ENCODE results near the gene ASB18. TPM values are rescaled to one million over a fixed set of nuclear protein-coding genes. Genes with fewer than 3 reads are reported as not detected.
"Not testable (repeated sequence)": the region's sequence is repeated elsewhere in the genome, so short reads cannot be mapped to it uniquely, and the experiment has no call there.

ASB18 gene
- polyA plus RNA-seq, 3 donors from 2014 or later, result not detected

DNA sequence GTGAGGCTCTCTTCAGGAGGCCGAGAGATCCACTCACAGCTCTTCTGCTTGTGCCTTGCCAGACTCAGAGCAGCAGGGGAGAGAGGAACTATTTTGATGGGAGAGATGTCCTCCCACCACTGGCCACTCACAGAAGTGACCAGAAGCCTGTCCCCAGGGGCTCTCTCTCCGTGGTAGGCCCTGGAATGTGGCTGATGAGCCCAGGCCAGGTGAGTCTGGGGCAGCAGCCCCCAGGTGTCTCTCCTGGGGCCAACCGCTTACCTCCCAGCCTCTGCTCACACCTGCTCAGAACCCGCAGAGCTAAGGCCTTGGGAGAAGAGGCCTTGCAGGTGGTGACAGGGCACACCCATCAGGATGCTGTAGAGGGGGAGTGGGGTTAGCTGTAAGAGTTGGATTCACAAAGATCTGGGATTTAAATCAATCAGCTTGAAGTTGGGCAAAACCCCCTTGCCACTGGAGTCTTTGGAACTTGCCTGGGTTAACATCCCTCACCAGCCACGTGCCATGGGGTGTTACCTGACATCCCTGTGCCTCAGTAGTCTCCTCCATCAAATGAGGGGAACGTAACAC is 29.1 kb upstream of the ASB18 start:
- DNase-seq, result no peak
- Mint-ChIP-seq H3K27ac (no peak overlapping the region), H3K9me3 (peaks cover 0 to 2% (median 0%) of the 10 kb centered on the region in 6 donors), H3K4me3 (no peak overlapping the region), H3K4me1 (no peaks in the 10 kb centered on the region), H3K27me3 (ENCODE audit: low read depth in 3 of 3) (peaks cover 2 to 11% (median 3%) of the 10 kb centered on the region in 3 donors), H3K36me3 (no peaks in the 10 kb centered on the region)

DNA sequence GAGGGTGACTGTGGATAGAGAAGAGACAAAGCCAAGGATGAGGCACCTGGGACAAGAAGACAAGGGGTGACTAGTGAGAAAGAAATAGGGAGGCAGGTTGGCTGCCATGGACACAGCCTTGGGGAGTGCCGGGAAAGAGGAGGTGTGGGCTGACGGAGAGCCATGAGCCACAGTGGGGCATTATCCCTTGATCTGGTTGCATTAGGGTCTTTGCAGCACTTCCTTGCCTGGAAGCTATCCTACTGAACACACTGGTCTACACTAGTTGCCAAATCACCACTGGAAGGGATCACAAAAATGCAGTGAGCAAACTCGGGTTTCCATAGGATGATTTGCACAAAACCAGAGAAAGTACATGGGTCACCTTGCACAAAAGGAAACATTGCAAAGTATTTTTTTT is 27.7 kb upstream of the ASB18 start:
- H3K36me3 Mint-ChIP-seq, result no peaks in the 10 kb centered on the region
- peaks cover 0 to 2% (median 0%) of the 10 kb centered on the region in 6 donors for H3K9me3 Mint-ChIP-seq
- no peak overlapping the region for H3K4me3 Mint-ChIP-seq
- H3K27ac Mint-ChIP-seq, result no peak overlapping the region
- H3K27me3 Mint-ChIP-seq (ENCODE audit: low read depth in 3 of 3), result peaks cover 2 to 15% (median 2%) of the 10 kb centered on the region in 3 donors
- no peak for DNase-seq
- H3K4me1 Mint-ChIP-seq, result no peaks in the 10 kb centered on the region

DNA sequence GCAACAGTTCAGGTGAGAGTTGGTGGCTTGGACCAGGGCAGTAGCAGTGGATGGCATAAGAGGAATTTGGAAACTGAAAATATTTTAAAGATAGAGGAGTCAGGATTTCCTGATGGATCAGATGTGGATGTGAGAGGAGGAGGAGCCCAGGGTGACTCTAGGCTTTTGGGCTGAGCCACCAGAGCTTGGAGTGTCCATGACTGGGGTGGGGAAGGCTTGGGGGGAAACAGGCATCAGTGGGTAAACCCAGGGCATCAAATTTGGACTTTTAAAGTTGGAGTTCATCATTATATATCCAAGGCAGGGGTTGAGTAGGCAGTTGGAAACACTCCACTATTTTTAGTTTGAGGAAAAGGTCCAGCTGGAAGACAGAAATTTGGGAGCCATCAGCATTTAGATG is 27.3 kb upstream of the ASB18 start:
- H3K4me1 Mint-ChIP-seq, result no peaks in the 10 kb centered on the region
- no peak for DNase-seq
- peaks cover 2 to 15% (median 2%) of the 10 kb centered on the region in 3 donors for H3K27me3 Mint-ChIP-seq (ENCODE audit: low read depth in 3 of 3)
- H3K27ac Mint-ChIP-seq, result no peak overlapping the region
- H3K9me3 Mint-ChIP-seq, result peaks cover 0 to 2% (median 0%) of the 10 kb centered on the region in 6 donors
- H3K4me3 Mint-ChIP-seq, result no peak overlapping the region
- no peaks in the 10 kb centered on the region for H3K36me3 Mint-ChIP-seq

DNA sequence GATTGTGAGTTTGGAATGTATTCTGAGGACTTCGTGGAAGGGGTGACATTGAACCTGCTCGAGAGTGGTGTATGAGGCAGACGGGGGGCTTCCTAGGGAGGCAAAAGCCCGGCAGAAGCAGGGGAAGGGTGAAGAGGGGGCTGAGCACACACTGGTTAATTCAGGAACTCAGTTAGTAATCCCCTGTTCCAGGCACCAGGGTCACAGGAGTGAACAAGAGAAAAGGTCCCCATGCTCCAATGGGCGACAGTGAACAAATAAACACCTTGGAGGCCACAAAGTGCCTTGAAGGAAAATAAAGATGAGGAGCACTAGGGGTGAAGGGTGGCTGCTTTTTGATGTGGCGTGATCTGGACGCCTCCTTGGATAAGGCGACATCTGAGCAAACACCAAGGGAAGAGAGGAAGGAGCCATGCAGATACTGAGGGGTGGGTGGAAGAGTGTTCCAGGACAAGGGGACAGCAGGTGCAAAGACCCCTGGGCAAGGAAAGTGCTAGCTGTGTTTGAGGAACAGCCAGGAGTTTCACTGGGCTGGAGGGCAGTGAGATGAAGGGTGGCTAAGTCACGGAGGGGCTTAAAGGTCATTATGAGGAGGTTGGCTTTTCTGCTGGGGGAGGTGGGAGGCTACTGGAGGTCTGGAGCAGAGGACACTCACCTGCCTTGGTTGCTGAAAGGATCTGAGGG is 26.7 kb upstream of the ASB18 start:
- peaks cover 2 to 15% (median 2%) of the 10 kb centered on the region in 3 donors for H3K27me3 Mint-ChIP-seq (ENCODE audit: low read depth in 3 of 3)
- H3K9me3 Mint-ChIP-seq, result peaks cover 0 to 2% (median 0%) of the 10 kb centered on the region in 6 donors
- H3K4me1 Mint-ChIP-seq, result no peaks in the 10 kb centered on the region
- H3K4me3 Mint-ChIP-seq, result no peak overlapping the region
- no peak overlapping the region for H3K27ac Mint-ChIP-seq
- DNase-seq, result no peak
- H3K36me3 Mint-ChIP-seq, result no peaks in the 10 kb centered on the region

DNA sequence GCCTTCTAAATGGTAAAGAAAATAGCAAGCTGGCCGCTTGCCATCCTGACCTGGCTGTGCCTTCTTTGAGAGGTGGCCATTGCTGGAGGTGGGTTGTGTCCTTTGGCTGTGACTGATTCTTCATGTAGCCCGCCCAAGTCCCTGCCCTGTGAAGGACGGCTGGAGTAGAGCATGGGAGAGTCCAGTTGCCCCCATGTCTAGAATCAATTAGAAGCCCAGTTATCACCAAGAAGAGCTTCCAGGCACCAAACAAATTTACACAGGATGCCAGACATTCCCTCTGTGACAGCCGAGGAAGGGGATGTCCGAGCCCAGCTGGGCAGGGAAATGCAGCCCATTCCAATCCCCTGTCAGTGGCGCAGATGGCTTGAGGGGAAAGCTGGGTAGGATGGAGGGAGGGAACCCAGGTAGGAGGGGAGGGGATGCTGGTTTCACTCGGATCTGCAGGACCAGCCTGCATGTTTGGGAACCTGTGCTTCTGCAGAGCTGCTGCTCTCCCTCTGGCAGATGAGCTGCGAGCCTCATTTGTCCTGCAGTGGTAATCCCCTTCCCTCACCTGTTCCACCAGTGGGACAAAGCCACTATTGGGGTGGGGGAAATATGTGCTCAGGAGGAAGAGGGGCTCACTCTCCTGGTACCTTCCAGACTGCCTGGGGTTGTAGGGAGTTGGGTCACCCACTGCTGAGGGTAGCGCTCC is 25.7 kb upstream of the ASB18 start:
- Mint-ChIP-seq H3K9me3 (peaks cover 0 to 2% (median 0%) of the 10 kb centered on the region in 6 donors), H3K4me1 (no peaks in the 10 kb centered on the region), H3K27ac (no peak overlapping the region), H3K4me3 (no peak overlapping the region), H3K27me3 (ENCODE audit: low read depth in 3 of 3) (peaks cover 2 to 15% (median 3%) of the 10 kb centered on the region in 3 donors), H3K36me3 (no peaks in the 10 kb centered on the region)
- no peak for DNase-seq

DNA sequence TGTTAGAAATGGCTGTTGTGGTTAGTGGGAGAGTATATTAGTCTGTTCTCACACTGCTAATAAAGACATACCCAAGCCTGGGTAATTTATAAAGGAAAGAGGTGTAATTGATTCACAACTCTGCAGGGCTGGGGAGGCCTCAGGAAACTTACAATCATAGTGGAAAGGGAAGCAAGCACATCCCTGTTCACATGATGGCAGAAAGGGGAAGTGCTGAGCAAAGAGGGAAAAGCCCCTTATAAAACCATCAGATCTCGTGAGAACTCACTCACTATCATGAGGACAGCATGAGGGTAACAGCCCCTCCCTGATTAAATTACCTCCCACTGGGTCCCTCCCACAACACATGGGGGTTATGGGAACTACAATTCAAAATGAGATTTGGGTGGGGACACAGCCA is 24.2 kb upstream of the ASB18 start:
- H3K27me3 Mint-ChIP-seq (ENCODE audit: low read depth in 3 of 3), result peaks cover 2 to 13% (median 7%) of the 10 kb centered on the region in 3 donors
- not testable (repeated sequence) for H3K4me3 Mint-ChIP-seq, DNase-seq

DNA sequence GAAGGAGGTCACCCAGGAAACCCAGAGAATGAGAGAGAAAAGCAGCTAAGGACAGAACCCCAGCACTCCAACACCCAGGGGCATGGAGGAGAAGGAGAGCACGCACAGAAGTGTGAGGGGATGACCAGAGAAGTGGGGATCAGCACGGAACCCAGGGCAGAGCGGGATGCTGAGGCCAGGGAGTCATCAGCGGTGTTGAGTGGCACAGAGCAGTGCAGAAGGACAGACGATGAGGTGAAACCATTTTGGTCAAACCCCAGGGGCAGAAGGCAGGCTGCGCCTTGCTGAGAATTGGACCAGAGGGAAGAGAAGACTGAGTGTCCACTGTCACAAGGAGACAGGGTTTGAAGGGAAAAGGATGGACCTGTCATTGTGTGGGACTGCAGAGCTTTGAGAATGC is 23.4 kb upstream of the ASB18 start:
- H3K4me3 Mint-ChIP-seq, result no peak overlapping the region
- H3K4me1 Mint-ChIP-seq, result no peaks in the 10 kb centered on the region
- peaks cover 2 to 13% (median 7%) of the 10 kb centered on the region in 3 donors for H3K27me3 Mint-ChIP-seq (ENCODE audit: low read depth in 3 of 3)
- no peak for DNase-seq
- no peaks in the 10 kb centered on the region for H3K36me3 Mint-ChIP-seq
- peaks cover 0 to 2% (median 0%) of the 10 kb centered on the region in 6 donors for H3K9me3 Mint-ChIP-seq
- H3K27ac Mint-ChIP-seq, result no peak overlapping the region

More for the DNA sequence above, 24.2 kb upstream of the ASB18 start:
- H3K4me1 Mint-ChIP-seq, H3K36me3 Mint-ChIP-seq, H3K27ac Mint-ChIP-seq, H3K9me3 Mint-ChIP-seq: not testable (repeated sequence)

DNA sequence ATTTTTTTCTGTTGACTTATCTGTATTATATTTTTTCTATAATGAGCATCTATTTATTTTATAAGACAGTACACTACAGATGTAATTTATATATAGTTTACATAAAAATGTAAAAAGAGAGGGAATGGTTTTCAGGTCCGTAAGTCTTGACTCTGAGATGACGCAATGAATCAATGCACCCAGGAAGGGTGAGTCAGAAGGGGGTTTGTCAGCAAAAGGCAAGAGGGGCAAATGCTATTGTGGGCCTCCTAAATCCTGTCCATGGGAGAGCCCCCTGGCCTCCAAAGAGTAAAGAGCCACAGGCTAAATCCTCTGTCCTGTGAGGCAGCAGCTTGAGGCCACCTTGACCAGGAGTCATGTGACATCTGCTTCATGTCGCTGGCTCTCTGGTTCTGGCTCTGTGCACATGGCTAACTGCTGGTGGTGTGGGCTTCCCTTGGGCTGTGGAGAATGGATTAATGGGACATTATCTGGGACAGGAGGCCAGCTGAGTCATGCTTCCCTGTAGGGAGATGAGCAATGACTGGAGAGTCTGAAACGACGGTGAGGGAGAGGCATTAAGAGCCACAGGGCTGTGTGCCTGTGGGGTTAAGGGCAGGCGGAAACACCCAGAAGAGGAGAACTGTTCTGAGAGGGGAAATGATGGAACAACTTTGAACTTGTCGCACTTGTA is 22.8 kb upstream of the ASB18 start:
- no peak for DNase-seq
- H3K27me3 Mint-ChIP-seq (ENCODE audit: low read depth in 3 of 3), result peaks cover 2 to 13% (median 7%) of the 10 kb centered on the region in 3 donors
- H3K27ac Mint-ChIP-seq, result no peak overlapping the region
- peaks cover 0 to 2% (median 0%) of the 10 kb centered on the region in 6 donors for H3K9me3 Mint-ChIP-seq
- no peaks in the 10 kb centered on the region for H3K4me1 Mint-ChIP-seq
- H3K36me3 Mint-ChIP-seq, result no peaks in the 10 kb centered on the region
- no peak overlapping the region for H3K4me3 Mint-ChIP-seq

DNA sequence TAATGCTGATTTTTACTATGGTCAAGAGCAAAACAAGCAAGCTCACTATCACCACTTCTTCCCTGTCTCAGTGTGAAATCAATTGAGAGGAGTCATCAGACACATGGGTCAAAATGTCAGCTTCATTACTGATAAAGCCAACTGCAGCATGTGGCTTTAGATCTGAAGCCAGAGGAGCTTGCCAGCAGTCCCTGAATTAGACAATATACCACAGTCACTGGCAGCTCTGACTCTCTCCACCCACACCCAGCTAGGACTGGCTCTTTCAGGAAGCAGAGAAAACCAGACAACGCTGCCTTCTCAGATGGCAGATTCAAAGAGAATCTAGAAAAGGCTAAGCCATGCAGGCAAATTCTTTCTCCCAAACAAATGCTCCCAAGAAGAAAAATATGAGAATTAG is 20.0 kb upstream of the ASB18 start:
- peaks cover 9 to 16% (median 10%) of the 10 kb centered on the region in 3 donors for H3K27me3 Mint-ChIP-seq (ENCODE audit: low read depth in 3 of 3)

DNA sequence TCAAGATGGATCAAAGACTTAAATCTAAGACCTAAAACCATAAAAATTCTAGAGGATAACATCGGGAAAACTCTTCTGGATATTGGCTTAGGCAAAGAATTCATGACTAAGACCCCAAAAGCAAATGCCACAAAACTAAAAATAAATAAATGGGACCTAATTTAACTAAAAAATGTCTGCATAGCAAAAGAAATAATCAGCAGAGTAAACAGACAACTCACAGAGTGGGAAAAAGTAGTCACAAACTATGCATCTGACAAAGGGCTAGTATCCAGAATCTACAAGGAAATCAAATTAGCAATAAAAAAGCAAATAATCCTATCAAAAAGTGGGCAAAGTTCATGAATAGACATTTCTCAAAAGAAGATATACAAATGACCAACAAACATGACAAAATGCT is 18.2 kb upstream of the ASB18 start:
- Mint-ChIP-seq H3K4me1 (no peaks in the 10 kb centered on the region), H3K36me3 (no peaks in the 10 kb centered on the region), H3K4me3 (no peak overlapping the region), H3K27me3 (ENCODE audit: low read depth in 3 of 3) (peaks cover 9 to 16% (median 9%) of the 10 kb centered on the region in 3 donors), H3K27ac (no peak overlapping the region), H3K9me3 (no peaks in the 10 kb centered on the region)
- no peak for DNase-seq

More for the DNA sequence above, 20.0 kb upstream of the ASB18 start:
- no peaks in the 10 kb centered on the region for H3K4me1 Mint-ChIP-seq
- H3K36me3 Mint-ChIP-seq, result no peaks in the 10 kb centered on the region
- no peaks in the 10 kb centered on the region for H3K9me3 Mint-ChIP-seq
- H3K4me3 Mint-ChIP-seq, result no peak overlapping the region
- no peak for DNase-seq
- H3K27ac Mint-ChIP-seq, result no peak overlapping the region

DNA sequence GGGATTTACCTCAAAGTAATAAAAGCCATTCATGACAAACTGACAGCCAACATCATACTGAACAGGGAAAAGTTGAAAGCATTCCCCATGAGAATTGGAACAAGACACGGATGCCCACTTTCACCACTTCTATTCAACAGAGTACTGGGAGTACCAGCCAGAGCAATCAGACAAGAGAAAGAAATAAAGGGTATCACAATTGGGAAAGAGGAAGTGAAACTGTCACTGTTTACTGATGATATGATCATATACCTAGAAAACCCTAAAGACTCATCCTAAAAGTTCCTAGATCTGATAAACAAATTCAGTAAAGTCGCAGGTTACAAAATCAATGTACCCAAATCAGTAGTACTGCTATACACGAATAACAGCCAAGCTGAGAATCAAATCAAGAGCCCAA is 17.2 kb upstream of the ASB18 start:
- no peak for DNase-seq
- Mint-ChIP-seq H3K4me3 (no peak overlapping the region), H3K36me3 (no peaks in the 10 kb centered on the region)

DNA sequence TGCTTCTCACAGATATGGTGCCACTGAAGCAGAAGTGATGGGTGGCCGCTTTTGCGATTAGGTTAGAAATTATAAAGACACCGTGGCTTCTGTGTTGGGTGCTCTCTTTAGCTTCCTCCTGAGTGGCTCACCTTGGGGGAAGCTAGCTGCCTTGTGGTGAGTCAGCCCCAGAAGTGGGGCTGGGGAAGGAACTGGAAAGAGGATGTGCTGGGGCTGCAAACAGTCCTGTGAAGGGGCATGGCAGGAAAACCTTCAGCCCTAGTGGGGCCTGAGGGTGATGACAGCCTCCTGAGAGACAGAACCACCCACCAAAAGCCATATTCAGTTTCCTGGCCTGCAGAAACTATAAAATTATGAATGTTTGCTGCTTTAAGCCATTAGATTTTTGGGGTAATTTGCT is 8.9 kb upstream of the ASB18 start:
- no peaks in the 10 kb centered on the region for H3K4me1 Mint-ChIP-seq
- DNase-seq, result no peak
- H3K4me3 Mint-ChIP-seq, result no peak overlapping the region
- peaks cover 5 to 17% (median 5%) of the 10 kb centered on the region in 3 donors for H3K27me3 Mint-ChIP-seq (ENCODE audit: low read depth in 3 of 3)
- H3K9me3 Mint-ChIP-seq, result peaks cover 0 to 8% (median 2%) of the 10 kb centered on the region in 6 donors
- H3K36me3 Mint-ChIP-seq, result no peaks in the 10 kb centered on the region
- H3K27ac Mint-ChIP-seq, result no peak overlapping the region

More for the DNA sequence above, 17.2 kb upstream of the ASB18 start:
- no peaks in the 10 kb centered on the region for H3K4me1 Mint-ChIP-seq
- no peaks in the 10 kb centered on the region for H3K9me3 Mint-ChIP-seq
- peaks cover 9 to 21% (median 10%) of the 10 kb centered on the region in 3 donors for H3K27me3 Mint-ChIP-seq (ENCODE audit: low read depth in 3 of 3)
- no peak overlapping the region for H3K27ac Mint-ChIP-seq

DNA sequence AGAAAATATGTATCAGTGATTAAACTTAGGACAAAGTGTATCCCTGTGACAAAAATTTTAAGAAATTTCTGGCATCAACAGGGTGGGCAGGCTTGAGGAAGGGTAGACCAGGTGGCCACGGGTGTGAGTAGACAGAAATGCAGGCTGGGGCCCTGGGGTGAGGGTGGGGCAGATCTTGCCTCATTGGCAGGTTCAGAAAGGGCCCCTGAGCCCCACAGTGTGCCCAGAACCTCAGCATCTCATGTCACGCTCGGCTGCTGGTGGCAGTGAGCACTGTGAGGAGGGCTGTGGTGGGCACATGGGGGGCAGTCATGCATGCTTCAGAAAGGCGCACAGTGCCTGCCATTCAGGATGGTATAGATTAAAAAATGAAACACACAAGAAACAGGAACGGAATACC is 7.6 kb upstream of the ASB18 start:
- Mint-ChIP-seq H3K4me1 (no peaks in the 10 kb centered on the region), H3K27ac (no peak overlapping the region), H3K36me3 (no peaks in the 10 kb centered on the region), H3K9me3 (peaks cover 0 to 8% (median 2%) of the 10 kb centered on the region in 6 donors), H3K4me3 (no peak overlapping the region), H3K27me3 (ENCODE audit: low read depth in 3 of 3) (peaks cover 5 to 15% (median 6%) of the 10 kb centered on the region in 3 donors)
- no peak for DNase-seq

DNA sequence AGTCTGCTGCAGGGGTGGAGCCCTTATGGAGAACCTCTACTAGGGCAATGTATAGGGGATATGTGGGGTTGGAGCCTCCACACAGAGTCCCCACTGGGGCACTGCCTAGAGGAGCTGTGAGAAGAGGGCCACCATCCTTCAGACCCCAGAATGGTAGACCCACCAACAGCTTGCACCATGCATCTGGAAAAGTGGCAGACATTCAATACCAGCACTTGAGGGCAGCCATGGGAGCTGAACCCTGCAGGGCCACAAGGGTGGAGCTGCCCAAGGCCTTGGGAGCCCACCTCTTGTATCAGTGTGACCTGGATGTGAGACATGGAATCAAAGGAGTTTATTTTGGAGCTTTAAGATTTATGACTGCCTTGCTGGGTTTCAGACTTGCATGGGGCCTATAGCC is 5.7 kb upstream of the ASB18 start:
- H3K36me3 Mint-ChIP-seq, result not testable (repeated sequence)

More for the DNA sequence above, 5.7 kb upstream of the ASB18 start:
- DNase-seq, H3K27ac Mint-ChIP-seq, H3K9me3 Mint-ChIP-seq, H3K4me1 Mint-ChIP-seq, H3K4me3 Mint-ChIP-seq: not testable (repeated sequence)
- H3K27me3 Mint-ChIP-seq (ENCODE audit: low read depth in 3 of 3), result peaks cover 3 to 12% (median 6%) of the 10 kb centered on the region in 3 donors

Measured in immature natural killer cell (primary cell).